ENCODE data around the gene CLCN1.

- TF ChIP-seq CTCF (conservative IDR thresholded peaks at IDR 0.05 in 1 of 2, IDR thresholded peaks at IDR 0.05 in 1 of 2; ENCODE audit: low read depth in 1 of 2, low read length in 2 of 2) (no peak), EZH2 (IDR thresholded peaks at IDR 0.05; ENCODE audit: low read length, missing control alignments) (no peak)
These were observed 78.9 kb downstream of the CLCN1 start for GRCh38 chr7:143394777-143395176.

All from fibroblast of lung (primary cell).